HepG2 (cell line): ENCODE results near the gene FRMD8. TPM values are rescaled to one million over a fixed set of nuclear protein-coding genes. Genes with fewer than 3 reads are reported as not detected.
A peak's percentile ranks its signal among the peaks of the same experiment; 100 is the strongest.

Experiments used
- AKAP8 ChIP-seq: sonication (generic); formaldehyde crosslinking; IDR thresholded peaks from 2 replicates; pipeline ENCODE4 v1.5.1; 2020; ENCODE audit warnings: mild to moderate bottlenecking, missing genetic modification reagents
- ELF4 ChIP-seq: sonication (generic); formaldehyde crosslinking; IDR thresholded peaks from 2 replicates; pipeline ENCODE4 v1.5.0; 2020; ENCODE audit warnings: missing genetic modification reagents, mild to moderate bottlenecking, moderate library complexity, borderline replicate concordance
- GRHL1 ChIP-seq: sonication (generic); formaldehyde crosslinking; conservative IDR thresholded peaks from 2 replicates; pipeline ENCODE4 v1.8.0; 2022; ENCODE audit warnings: missing genetic modification reagents
- HIVEP1 ChIP-seq: sonication (generic); formaldehyde crosslinking; IDR thresholded peaks from 2 replicates; pipeline ENCODE4 v1.4.0; 2020; ENCODE audit warnings: mild to moderate bottlenecking, missing genetic modification reagents
- IKZF1 ChIP-seq: fragments of 450-650 bp; IDR thresholded peaks from 2 replicates; pipeline ENCODE4 v1.7.1; 2016
- KLF6 ChIP-seq: IDR thresholded peaks from 2 replicates; pipeline ENCODE4 v1.8.0; 2016; ENCODE audit warnings: missing biosample characterization, missing genetic modification reagents
- MEF2D ChIP-seq: sonication (generic); formaldehyde crosslinking; IDR thresholded peaks from 2 replicates; pipeline ENCODE4 v1.5.1; 2020; ENCODE audit warnings: mild to moderate bottlenecking, missing genetic modification reagents
- MLLT10 ChIP-seq: sonication (generic); formaldehyde crosslinking; IDR thresholded peaks from 2 replicates; pipeline ENCODE4 v1.4.0; 2020; ENCODE audit warnings: missing genetic modification reagents
- MTF1 ChIP-seq: sonication (generic); formaldehyde crosslinking; IDR thresholded peaks from 2 replicates; pipeline ENCODE4 v1.5.0; 2020; ENCODE audit warnings: missing genetic modification reagents
- NKX3-1 ChIP-seq: sonication (generic); formaldehyde crosslinking; IDR thresholded peaks from 2 replicates; pipeline ENCODE4 v1.5.0; 2020; ENCODE audit warnings: missing genetic modification reagents
- REXO4 ChIP-seq: sonication (generic); formaldehyde crosslinking; IDR thresholded peaks from 2 replicates; pipeline ENCODE4 v1.8.0; 2022; ENCODE audit warnings: missing genetic modification reagents, mild to moderate bottlenecking, borderline replicate concordance
- RNF2 ChIP-seq: fragments of 450-650 bp; conservative IDR thresholded peaks from 2 replicates; pipeline ENCODE4 v1.6.1; 2016; ENCODE audit warnings: low read depth
- SOX5 ChIP-seq: IDR thresholded peaks from 2 replicates; pipeline ENCODE4 v1.6.1; 2016; ENCODE audit warnings: borderline replicate concordance
- SRY ChIP-seq: sonication (generic); formaldehyde crosslinking; IDR thresholded peaks from 2 replicates; pipeline ENCODE4 v1.8.0; 2022; ENCODE audit warnings: mild to moderate bottlenecking, missing genetic modification reagents
- THAP11 ChIP-seq: IDR thresholded peaks from 2 replicates; pipeline ENCODE4 v1.6.1; 2016; ENCODE audit warnings: missing biosample characterization, missing genetic modification reagents
- ZBTB20 ChIP-seq: sonication (generic); formaldehyde crosslinking; IDR thresholded peaks from 2 replicates; pipeline ENCODE4 v1.8.1; 2023; ENCODE audit warnings: missing genetic modification reagents, low read depth, mild to moderate bottlenecking, borderline replicate concordance
- ZNF180 ChIP-seq: sonication (generic); formaldehyde crosslinking; IDR thresholded peaks from 2 replicates; pipeline ENCODE4 v1.4.0; 2020; ENCODE audit warnings: low read depth, missing genetic modification reagents, borderline replicate concordance
- ZNF253 ChIP-seq: sonication (generic); formaldehyde crosslinking; IDR thresholded peaks from 2 replicates; pipeline ENCODE4 v1.8.0; 2022; ENCODE audit warnings: mild to moderate bottlenecking, missing genetic modification reagents, borderline replicate concordance
- ZNF569 ChIP-seq: sonication (generic); formaldehyde crosslinking; IDR thresholded peaks from 2 replicates; pipeline ENCODE4 v1.5.0; 2020; ENCODE audit warnings: mild to moderate bottlenecking, missing genetic modification reagents, moderate library complexity, borderline replicate concordance
- ZNF614 ChIP-seq: IDR thresholded peaks from 2 replicates; pipeline ENCODE4 v1.6.1; 2018; ENCODE audit warnings: missing biosample characterization, missing genetic modification reagents, inconsistent platforms, borderline replicate concordance
- ZNF841 ChIP-seq: sonication (generic); formaldehyde crosslinking; IDR thresholded peaks from 2 replicates; pipeline ENCODE4 v1.8.1; 2023; ENCODE audit warnings: missing genetic modification reagents, borderline replicate concordance
- polyA plus RNA-seq, 8 experiments: library from polyadenylated mRNA; depleted of rRNA in 3 of 8; stranded (reverse) in 7 of 8; unstranded in 1 of 8; fragments of >200 nt; fragmentation: Illumina TruSeq in 4 of 8; extraction: Trizol in 4 of 8; gene quantifications; 2 replicates each; pipeline versions ENCODE4 v1.2.1 to v1.2.3, GENCODE V29; 2011 to 2016; ENCODE audit warnings: low read depth in 4 of 8, missing spikeins in 1 of 8, mixed read lengths in 1 of 8; ENCODE audit not compliant: insufficient read depth in 1 of 8
- total RNA-seq, 5 experiments: library from RNA; depleted of rRNA; stranded (reverse); fragments of >200 nt; fragmentation: Illumina TruSeq; extraction: Trizol; gene quantifications; 2 replicates each; pipeline ENCODE4 v1.2.3, GENCODE V29; 2016; ENCODE audit warnings: low read depth in 1 of 5
- TF ChIP-seq, protein P1 (sequence below): sonication (generic); formaldehyde crosslinking; IDR thresholded peaks from one replicate; pipeline ENCODE4 v1.5.1; 2020; ENCODE audit warnings: mild to moderate bottlenecking, missing genetic modification reagents; ENCODE audit errors: not compliant biosample characterization

The FRMD8 gene
- total and polyA plus RNA-seq, 2 of the 13 experiments (the other 11 are each of a cell fraction or from before 2014, with no cell fraction given), result 5.8 to 20.6 TPM

DNA sequence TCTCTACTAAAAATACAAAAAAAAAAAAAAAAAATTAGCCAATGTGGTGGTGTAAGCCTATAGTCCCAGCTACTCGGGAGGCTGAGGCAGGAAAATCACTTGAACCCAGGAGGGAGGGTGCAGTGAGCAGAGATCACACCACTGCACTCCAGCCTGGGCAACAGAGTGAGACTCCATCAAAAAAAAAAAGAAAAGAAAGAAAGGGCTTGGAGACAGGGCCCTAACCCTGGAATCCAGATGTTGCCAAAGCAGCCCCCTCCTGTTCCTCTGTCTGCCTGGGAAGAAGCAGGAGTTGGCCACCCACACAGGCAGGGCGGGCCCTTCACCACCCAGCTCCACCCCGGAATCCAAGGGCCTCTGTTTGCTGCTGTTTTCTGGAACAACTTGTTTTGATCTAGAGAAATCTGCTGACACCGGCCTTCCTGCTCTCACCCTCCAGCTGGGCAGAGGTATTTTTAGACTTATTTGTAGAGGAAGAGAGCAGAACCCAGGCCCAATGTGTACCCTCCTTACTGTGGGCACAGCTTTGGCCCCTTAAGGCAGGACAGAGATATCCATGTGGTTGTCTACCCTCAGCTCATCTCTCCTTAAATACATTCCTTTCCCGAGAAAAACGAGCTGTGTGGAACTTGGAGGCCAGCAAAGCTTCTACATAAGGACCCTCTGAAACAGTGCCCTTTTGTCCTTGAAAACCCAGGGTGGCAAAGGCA is 33.5 kb downstream of the FRMD8 start (continued):
- no peak for TF ChIP-seq GRHL1 (CRISPR knock-in tag)
- TF ChIP-seq ZBTB20 (CRISPR knock-in tag), result no peak
- peak; percentile 71 for TF ChIP-seq MEF2D (CRISPR knock-in tag)
- TF ChIP-seq KLF6 (CRISPR knock-in tag), result peak; percentile 24; the same call in 1 of the 2 replicates
- TF ChIP-seq THAP11 (CRISPR knock-in tag), result peak; percentile 25; the same call in 1 of the 2 replicates
- TF ChIP-seq IKZF1, result no peak
- TF ChIP-seq MLLT10 (CRISPR knock-in tag), result no peak
- TF ChIP-seq ZNF180 (CRISPR knock-in tag), result no peak
- no peak for TF ChIP-seq SRY
- peak; percentile 46; the same call in 1 of the 2 replicates for TF ChIP-seq HIVEP1 (CRISPR knock-in tag)
- TF ChIP-seq ZNF614, result peak; percentile 47; the same call in 1 of the 2 replicates
- no peak for TF ChIP-seq RNF2
- TF ChIP-seq AKAP8, result no peak
- no peak for TF ChIP-seq REXO4
- TF ChIP-seq, protein P1, sequence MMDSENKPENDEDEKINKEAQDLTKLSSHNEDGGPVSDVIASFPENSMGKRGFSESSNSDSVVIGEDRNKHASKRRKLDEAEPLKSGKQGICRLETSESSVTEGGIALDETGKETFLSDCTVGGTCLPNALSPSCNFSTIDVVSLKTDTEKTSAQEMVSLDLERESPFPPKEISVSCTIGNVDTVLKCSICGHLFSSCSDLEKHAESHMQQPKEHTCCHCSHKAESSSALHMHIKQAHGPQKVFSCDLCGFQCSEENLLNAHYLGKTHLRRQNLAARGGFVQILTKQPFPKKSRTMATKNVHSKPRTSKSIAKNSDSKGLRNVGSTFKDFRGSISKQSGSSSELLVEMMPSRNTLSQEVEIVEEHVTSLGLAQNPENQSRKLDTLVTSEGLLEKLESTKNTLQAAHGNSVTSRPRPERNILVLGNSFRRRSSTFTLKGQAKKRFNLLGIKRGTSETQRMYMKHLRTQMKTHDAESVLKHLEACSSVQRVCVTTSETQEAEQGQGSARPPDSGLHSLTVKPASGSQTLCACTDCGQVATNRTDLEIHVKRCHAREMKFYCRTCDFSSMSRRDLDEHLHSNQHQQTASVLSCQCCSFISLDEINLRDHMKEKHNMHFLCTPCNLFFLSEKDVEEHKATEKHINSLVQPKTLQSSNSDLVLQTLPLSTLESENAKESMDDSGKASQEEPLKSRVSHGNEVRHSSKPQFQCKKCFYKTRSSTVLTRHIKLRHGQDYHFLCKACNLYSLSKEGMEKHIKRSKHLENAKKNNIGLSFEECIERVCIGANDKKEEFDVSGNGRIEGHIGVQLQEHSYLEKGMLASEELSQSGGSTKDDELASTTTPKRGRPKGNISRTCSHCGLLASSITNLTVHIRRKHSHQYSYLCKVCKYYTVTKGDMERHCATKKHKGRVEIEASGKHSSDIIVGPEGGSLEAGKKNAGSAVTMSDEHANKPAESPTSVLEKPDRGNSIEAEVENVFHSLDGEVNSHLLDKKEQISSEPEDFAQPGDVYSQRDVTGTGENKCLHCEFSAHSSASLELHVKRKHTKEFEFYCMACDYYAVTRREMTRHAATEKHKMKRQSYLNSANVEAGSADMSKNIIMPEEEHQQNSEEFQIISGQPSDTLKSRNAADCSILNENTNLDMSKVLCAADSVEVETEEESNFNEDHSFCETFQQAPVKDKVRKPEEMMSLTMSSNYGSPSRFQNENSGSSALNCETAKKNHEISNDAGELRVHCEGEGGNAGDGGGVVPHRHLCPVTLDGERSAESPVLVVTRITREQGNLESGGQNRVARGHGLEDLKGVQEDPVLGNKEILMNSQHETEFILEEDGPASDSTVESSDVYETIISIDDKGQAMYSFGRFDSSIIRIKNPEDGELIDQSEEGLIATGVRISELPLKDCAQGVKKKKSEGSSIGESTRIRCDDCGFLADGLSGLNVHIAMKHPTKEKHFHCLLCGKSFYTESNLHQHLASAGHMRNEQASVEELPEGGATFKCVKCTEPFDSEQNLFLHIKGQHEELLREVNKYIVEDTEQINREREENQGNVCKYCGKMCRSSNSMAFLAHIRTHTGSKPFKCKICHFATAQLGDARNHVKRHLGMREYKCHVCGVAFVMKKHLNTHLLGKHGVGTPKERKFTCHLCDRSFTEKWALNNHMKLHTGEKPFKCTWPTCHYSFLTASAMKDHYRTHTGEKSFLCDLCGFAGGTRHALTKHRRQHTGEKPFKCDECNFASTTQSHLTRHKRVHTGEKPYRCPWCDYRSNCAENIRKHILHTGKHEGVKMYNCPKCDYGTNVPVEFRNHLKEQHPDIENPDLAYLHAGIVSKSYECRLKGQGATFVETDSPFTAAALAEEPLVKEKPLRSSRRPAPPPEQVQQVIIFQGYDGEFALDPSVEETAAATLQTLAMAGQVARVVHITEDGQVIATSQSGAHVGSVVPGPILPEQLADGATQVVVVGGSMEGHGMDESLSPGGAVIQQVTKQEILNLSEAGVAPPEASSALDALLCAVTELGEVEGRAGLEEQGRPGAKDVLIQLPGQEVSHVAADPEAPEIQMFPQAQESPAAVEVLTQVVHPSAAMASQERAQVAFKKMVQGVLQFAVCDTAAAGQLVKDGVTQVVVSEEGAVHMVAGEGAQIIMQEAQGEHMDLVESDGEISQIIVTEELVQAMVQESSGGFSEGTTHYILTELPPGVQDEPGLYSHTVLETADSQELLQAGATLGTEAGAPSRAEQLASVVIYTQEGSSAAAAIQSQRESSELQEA (CRISPR knock-in tag), result no peak
- TF ChIP-seq ELF4 (CRISPR knock-in tag), result peak; percentile 29; the same call in 1 of the 2 replicates
- TF ChIP-seq ZNF841 (CRISPR knock-in tag), result no peak
- peak; percentile 61; the same call in 1 of the 2 replicates for TF ChIP-seq SOX5 (CRISPR knock-in tag)
- no peak for TF ChIP-seq MTF1 (CRISPR knock-in tag)
- no peak for TF ChIP-seq ZNF253 (CRISPR knock-in tag)
- no peak for TF ChIP-seq ZNF569 (CRISPR knock-in tag)
- no peak for TF ChIP-seq NKX3-1
